ENCODE results near the gene NCOA1.
"Not testable (repeated sequence)": the region's sequence is repeated elsewhere in the genome, so short reads cannot be mapped to it uniquely, and the experiment has no call there.

Gene NCOA1

DNA sequence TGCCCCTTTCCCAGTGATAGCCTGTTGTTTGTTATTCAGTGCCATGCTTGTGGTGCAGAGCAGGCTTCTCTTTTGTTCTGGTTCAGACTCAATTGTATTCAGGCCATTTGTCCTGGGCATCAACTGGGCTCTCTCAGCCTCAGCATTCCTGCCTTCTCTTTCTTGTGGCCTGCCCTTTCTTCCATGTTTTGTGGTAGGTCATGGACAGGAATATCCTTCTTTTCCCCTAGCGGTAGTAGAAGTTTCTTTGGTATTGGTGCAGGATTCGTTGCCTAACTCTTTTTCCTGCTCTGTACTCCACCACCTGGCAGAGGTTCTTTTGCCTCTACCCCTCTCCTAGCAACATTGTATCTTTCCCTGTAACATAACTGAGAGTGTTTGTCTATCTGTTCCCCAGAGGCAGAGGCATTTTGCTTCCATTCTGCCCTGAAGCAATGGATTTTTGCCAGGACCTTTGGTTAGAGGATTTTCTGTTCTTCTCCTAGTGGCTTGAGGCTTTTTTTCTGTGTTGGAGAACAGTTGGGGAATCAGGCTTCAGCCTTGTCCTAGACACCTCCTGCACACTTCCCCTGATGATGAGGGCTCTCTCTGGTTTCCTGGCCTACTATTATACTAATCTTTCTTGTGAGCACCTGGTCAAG, 68.5 kb downstream of the NCOA1 start:
- Histone ChIP-seq H3K9me3 (peaks cover 0 to under 1% (median 0%) of the 10 kb centered on the region in 3 donors), H3K4me3 (no peak overlapping the region), H3K4me1 (peaks cover 0 to 28% (median 11%) of the 10 kb centered on the region in 4 donors), H3K27me3 (no peaks in the 10 kb centered on the region), H3K27ac (no peak overlapping the region), H3K36me3 (peaks cover 0 to 11% (median 0%) of the 10 kb centered on the region in 3 donors)
- no peak for DNase-seq
- TF ChIP-seq, protein P1, sequence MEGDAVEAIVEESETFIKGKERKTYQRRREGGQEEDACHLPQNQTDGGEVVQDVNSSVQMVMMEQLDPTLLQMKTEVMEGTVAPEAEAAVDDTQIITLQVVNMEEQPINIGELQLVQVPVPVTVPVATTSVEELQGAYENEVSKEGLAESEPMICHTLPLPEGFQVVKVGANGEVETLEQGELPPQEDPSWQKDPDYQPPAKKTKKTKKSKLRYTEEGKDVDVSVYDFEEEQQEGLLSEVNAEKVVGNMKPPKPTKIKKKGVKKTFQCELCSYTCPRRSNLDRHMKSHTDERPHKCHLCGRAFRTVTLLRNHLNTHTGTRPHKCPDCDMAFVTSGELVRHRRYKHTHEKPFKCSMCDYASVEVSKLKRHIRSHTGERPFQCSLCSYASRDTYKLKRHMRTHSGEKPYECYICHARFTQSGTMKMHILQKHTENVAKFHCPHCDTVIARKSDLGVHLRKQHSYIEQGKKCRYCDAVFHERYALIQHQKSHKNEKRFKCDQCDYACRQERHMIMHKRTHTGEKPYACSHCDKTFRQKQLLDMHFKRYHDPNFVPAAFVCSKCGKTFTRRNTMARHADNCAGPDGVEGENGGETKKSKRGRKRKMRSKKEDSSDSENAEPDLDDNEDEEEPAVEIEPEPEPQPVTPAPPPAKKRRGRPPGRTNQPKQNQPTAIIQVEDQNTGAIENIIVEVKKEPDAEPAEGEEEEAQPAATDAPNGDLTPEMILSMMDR (IDR thresholded peaks at IDR 0.05): no peak
- intact Hi-C loops (cut with DNase I; ENCODE audit: low total_unique reads): no loop called here

DNA sequence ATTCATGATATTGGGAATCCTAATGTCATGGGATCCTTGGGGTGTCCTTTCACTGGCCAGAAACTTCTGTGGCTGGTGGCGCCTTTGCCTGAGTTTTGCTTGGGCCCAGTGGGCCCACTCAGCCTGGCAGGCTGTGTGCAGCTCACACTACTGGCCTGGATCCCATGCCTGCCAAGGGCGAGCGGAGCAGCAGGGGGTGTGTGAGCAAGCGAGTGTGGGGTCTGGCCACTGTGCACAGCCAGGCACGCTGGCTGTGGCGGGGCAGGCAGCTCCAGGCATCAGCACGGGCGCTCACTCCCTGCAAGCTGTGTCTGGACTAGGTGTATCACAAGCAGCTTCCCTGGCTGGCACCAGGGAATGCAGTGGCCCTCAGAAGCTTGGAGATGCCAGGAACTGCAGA, 74.5 kb downstream of the NCOA1 start:
- no peaks in the 10 kb centered on the region for H3K9me3 ChIP-seq
- DNase-seq: no peak
- intact Hi-C loops (cut with DNase I; ENCODE audit: low total_unique reads): no loop called here
- no peaks in the 10 kb centered on the region for H3K27me3 ChIP-seq
- TF ChIP-seq, protein P1 (IDR thresholded peaks at IDR 0.05): no peak
- no peak overlapping the region for H3K27ac ChIP-seq
- peaks cover 0 to 11% (median under 1%) of the 10 kb centered on the region in 4 donors for H3K4me1 ChIP-seq
- peaks cover 11 to 16% (median 15%) of the 10 kb centered on the region in 3 donors for H3K36me3 ChIP-seq
- H3K4me3 ChIP-seq: no peak overlapping the region

DNA sequence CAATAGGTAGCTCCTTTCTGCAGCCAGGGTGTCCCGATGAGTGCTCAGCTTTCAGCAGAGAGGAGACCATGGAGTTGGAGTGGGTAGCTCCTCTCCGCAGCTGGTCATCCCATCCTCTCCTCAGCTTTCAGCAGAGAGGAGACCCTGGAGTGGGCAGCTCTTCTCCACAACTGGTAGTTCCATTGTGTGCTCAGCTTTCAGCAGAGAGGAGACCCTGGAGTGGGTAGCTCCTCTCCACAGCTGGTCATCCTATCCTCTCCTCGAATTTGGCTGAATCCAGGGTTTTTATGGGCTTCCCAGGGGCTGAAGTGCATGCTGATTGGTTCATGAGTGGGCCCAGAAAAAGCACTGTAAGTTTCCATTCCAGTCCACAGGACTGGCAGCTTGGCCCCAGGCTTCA, 75.2 kb downstream of the NCOA1 start:
- DNase-seq: no peak
- H3K4me1 ChIP-seq: peaks cover 0 to 5% (median 0%) of the 10 kb centered on the region in 4 donors
- intact Hi-C loops (cut with DNase I; ENCODE audit: low total_unique reads): no loop called here
- peaks cover 11 to 16% (median 15%) of the 10 kb centered on the region in 3 donors for H3K36me3 ChIP-seq
- H3K9me3 ChIP-seq: no peaks in the 10 kb centered on the region
- no peaks in the 10 kb centered on the region for H3K27me3 ChIP-seq
- TF ChIP-seq, protein P1 (IDR thresholded peaks at IDR 0.05): no peak
- H3K27ac ChIP-seq: no peak overlapping the region
- H3K4me3 ChIP-seq: no peak overlapping the region

DNA sequence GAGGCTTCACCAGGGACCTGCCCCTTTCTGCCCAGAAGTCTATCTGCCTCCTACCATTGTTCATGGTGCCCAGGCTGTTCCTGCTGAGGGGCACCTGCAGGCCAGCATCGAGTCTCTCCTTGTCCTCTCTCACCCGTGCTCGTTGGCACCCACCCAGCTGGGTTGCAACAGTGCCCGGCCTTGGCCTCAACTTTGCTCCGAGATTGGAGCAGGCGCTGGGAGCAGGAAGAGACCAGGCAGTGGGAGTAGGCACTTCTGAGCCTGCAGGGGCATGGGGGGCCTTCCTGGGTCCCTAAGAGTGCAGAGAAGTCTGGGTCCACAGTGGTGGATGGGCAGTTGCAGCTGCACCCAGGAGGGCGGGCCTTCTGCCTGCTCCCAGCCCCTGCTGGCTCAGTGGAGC, 75.6 kb downstream of the NCOA1 start:
- Histone ChIP-seq H3K36me3 (peaks cover 11 to 16% (median 15%) of the 10 kb centered on the region in 3 donors), H3K4me1 (peaks cover 0 to 5% (median 0%) of the 10 kb centered on the region in 4 donors), H3K9me3 (no peaks in the 10 kb centered on the region), H3K27me3 (no peaks in the 10 kb centered on the region), H3K27ac (no peak overlapping the region), H3K4me3 (no peak overlapping the region)
- TF ChIP-seq, protein P1 (IDR thresholded peaks at IDR 0.05): no peak
- intact Hi-C loops (cut with DNase I; ENCODE audit: low total_unique reads): no loop called here
- DNase-seq: no peak

DNA sequence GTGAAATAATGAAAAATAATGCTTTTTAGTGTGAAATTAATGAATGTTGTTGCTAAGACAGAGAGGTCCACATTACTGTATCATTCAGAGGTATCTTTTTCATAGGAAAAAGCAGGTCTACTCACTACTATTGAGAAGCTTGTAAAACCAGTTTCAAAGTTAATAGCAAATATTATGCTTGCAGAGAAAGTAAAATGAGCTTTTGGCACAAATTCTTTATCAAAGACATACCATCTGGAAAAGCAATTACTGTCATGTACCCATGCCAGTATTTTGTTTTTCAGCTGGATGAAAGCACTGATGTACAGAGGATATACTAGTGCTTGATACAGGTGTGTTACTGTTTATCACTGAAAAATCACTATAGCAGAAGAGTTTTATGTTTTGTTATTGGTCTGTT, 77.5 kb downstream of the NCOA1 start:
- no peak for DNase-seq
- peaks cover 11 to 16% (median 15%) of the 10 kb centered on the region in 3 donors for H3K36me3 ChIP-seq
- TF ChIP-seq, protein P1 (IDR thresholded peaks at IDR 0.05): no peak
- H3K27me3 ChIP-seq: no peaks in the 10 kb centered on the region
- no peaks in the 10 kb centered on the region for H3K9me3 ChIP-seq
- intact Hi-C loops (cut with DNase I; ENCODE audit: low total_unique reads): no loop called here
- no peak overlapping the region for H3K27ac ChIP-seq
- no peak overlapping the region for H3K4me3 ChIP-seq
- peaks cover 0 to 5% (median 0%) of the 10 kb centered on the region in 4 donors for H3K4me1 ChIP-seq

DNA sequence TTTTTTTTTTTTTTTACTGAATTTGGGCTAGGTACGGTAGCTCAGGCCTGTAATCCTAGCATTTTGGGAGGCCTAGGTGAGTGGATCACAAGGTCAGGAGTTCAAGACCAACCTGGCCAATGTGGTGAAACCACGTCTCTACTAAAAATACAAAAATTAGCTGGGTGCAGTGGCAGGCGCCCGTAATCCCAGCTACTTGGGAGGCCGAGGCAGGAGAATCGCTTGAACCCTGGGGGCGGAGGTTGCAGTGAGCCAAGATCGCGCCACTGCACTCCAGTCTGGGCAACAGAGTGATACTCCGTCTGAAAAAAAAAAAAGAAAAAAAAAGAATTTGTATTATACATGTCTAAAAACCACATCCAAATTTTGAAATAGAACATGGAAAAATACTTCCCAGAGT, 78.5 kb downstream of the NCOA1 start:
- intact Hi-C loops (cut with DNase I; ENCODE audit: low total_unique reads); H3K27me3 ChIP-seq; H3K27ac ChIP-seq; H3K4me1 ChIP-seq; H3K9me3 ChIP-seq; DNase-seq; H3K4me3 ChIP-seq: not testable (repeated sequence)
- peaks cover 11 to 16% (median 15%) of the 10 kb centered on the region in 3 donors for H3K36me3 ChIP-seq

Data from tibial artery (tissue), 4 donors.